ENCODE measurements around the gene GNA14.

DNA sequence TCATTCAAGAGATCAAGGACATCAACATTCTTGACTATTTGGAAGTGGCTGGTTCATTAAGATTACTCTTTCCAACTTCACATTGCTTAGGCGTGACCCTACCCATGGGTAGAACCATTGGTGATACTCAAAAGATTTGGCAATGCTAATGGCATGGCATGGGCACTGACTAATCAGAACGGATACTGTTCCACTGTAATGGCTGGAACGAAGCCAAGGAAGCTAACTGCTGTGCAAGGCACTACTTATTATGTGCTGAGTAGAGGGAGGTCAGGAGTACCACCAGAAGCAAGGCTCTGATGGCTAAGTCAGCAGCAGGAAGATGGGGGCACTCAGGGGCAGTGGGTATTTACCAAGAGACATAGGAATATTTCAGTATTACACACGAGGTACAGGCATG, 31.9 kb downstream of the GNA14 start:
- TF ChIP-seq, protein P1, sequence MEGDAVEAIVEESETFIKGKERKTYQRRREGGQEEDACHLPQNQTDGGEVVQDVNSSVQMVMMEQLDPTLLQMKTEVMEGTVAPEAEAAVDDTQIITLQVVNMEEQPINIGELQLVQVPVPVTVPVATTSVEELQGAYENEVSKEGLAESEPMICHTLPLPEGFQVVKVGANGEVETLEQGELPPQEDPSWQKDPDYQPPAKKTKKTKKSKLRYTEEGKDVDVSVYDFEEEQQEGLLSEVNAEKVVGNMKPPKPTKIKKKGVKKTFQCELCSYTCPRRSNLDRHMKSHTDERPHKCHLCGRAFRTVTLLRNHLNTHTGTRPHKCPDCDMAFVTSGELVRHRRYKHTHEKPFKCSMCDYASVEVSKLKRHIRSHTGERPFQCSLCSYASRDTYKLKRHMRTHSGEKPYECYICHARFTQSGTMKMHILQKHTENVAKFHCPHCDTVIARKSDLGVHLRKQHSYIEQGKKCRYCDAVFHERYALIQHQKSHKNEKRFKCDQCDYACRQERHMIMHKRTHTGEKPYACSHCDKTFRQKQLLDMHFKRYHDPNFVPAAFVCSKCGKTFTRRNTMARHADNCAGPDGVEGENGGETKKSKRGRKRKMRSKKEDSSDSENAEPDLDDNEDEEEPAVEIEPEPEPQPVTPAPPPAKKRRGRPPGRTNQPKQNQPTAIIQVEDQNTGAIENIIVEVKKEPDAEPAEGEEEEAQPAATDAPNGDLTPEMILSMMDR (IDR thresholded peaks at IDR 0.05 in 4 of 5, conservative IDR thresholded peaks at IDR 0.05 in 1 of 5), result no peak
- TF ChIP-seq POLR2A (IDR thresholded peaks at IDR 0.05), result no peak
